ENCODE measurements around the gene ARMS2. TPM values are rescaled to one million over a fixed set of nuclear protein-coding genes. Genes with fewer than 3 reads are reported as not detected.

ARMS2 gene
- total and polyA plus RNA-seq, 12 donors, result 0.33 to 1.3 (median 0.94) TPM; not detected in 8

DNA sequence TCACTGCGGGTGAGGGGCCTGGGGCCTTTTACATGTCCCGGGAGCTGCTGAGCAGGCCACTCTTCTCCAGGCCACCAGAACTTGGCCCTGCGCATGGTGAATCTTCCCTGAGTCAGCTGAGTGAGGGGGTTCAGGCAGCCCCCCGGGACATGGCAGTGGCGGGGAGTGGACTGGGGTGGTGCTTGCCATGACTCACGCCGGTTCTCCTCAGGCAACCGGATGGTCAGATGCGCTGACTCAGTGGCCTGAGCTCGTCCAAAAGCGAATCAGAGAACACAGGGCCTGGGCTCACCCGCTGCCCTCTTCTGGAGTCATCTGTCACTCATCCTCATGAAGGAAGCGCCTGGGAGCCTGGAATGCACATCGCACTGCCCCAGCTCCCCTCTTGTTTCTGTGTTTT is 40.4 kb downstream of the ARMS2 start:
- DNase-seq (peak in 1 of 2 donors; percentile 32), ATAC-seq (peak in 2 of 8 donors; percentile 9 to 57)
- intact Hi-C loops (cut with DNase I), result loop anchor here in 3 of 10 donors (5.0 kb wide), 1 partner anchor 33 kb away; the partner anchor contains the start of gene HTRA1 (in 3 of the 3)

DNA sequence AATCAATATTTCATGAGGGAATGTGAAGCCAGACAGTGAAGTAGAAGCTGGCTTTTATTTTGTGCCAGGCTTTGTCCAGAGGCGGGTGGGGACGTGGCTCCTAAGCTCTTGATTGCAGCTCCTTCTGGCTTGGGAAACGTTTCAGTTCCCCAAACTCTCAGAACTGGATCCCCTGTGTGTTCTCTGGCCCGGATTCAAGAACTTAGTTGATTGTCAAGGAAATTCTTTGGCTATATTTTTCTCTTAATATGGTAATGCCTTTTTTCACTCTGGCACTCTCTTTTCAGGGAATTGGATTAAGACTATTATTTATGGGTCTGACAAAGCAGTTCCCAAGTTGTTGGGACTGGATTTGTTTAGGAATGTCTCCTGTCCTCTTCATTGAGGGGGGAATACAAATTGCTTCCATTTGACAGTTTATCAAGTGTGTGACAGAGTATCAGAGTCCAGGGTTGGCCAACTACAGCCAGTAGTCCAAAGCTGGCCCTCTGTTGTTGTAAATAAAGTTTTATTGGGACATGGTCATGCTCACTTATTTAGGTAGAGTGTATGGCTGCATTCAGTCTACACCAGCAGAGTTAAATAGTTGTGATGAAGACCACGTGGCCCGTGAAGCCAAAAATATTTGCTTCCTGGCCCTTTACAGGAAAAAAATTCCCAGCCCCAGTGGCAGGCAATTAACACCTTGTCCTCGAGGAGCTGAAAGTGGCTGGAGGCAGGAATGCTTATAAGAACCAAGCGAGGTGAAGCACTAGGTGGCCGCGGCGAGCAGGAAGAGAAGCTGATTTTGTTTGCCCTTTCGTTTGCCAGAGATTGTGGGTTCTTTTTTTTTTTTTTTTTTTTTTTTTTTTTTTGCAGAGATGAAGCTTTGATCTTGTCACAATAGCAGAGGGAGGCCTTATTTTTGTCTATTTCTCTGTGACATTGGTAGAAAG is 41.2 kb downstream of the ARMS2 start:
- ATAC-seq (peak in 3 of 8 donors; percentile 19 to 32 (median 25)), DNase-seq (peak in 1 of 2 donors; percentile 63)
- H3K27ac ChIP-seq, result peak overlapping the region in 8 of 10 donors; percentile 17 to 59 (median 42)
- H3K27me3 ChIP-seq, result no peaks in the 10 kb centered on the region
- H3K4me1 ChIP-seq, result peaks cover 6 to 78% (median 53%) of the 10 kb centered on the region in 9 donors
- 51 to 53% methylated on average over 12 of the region's 12 CpGs for WGBS, 2 donors
- intact Hi-C loops (cut with DNase I), result loop anchor here in 3 of 10 donors (5.0 kb wide), 1 partner anchor 33 kb away; the partner anchor contains the start of gene HTRA1 (in 3 of the 3)
- H3K9me3 ChIP-seq, result no peaks in the 10 kb centered on the region
- TF ChIP-seq, protein P1, sequence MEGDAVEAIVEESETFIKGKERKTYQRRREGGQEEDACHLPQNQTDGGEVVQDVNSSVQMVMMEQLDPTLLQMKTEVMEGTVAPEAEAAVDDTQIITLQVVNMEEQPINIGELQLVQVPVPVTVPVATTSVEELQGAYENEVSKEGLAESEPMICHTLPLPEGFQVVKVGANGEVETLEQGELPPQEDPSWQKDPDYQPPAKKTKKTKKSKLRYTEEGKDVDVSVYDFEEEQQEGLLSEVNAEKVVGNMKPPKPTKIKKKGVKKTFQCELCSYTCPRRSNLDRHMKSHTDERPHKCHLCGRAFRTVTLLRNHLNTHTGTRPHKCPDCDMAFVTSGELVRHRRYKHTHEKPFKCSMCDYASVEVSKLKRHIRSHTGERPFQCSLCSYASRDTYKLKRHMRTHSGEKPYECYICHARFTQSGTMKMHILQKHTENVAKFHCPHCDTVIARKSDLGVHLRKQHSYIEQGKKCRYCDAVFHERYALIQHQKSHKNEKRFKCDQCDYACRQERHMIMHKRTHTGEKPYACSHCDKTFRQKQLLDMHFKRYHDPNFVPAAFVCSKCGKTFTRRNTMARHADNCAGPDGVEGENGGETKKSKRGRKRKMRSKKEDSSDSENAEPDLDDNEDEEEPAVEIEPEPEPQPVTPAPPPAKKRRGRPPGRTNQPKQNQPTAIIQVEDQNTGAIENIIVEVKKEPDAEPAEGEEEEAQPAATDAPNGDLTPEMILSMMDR (IDR thresholded peaks at IDR 0.05), result no peak
- peaks cover 0 to 36% (median 0%) of the 10 kb centered on the region in 9 donors for H3K36me3 ChIP-seq
- no peak overlapping the region for H3K4me3 ChIP-seq

More for the DNA sequence above, 40.4 kb downstream of the ARMS2 start:
- Histone ChIP-seq H3K9me3 (no peaks in the 10 kb centered on the region), H3K4me1 (peaks cover 6 to 70% (median 45%) of the 10 kb centered on the region in 9 donors), H3K27me3 (no peaks in the 10 kb centered on the region), H3K4me3 (no peak overlapping the region), H3K36me3 (peaks cover 0 to 44% (median 0%) of the 10 kb centered on the region in 9 donors), H3K27ac (peak overlapping the region in 6 of 10 donors; percentile 18 to 59 (median 41))
- TF ChIP-seq, protein P1 (IDR thresholded peaks at IDR 0.05), result no peak
- 82 to 89% methylated on average over 14 of the region's 14 CpGs for WGBS, 2 donors

DNA sequence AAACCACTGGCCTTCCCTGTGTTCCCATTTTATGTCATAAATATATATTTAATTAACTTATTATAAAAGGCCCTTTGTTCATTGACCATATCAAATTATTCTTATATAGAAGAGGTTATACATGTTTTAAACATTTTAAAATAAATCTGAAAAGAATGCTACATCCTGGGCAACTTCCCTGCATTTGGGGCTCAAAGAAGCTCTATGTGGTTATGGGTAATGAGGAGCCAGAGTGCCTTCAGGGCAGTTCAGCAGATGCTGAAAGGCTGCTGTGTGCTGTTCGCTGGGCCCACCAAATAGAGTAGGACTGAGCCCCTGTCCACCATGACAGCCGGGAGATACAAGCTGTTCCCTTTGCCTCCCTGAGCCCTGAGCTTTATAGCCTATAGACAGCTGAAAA is 42.8 kb downstream of the ARMS2 start:
- peaks cover 6 to 79% (median 54%) of the 10 kb centered on the region in 9 donors for H3K4me1 ChIP-seq
- 97 to 99% methylated on average over 2 of the region's 2 CpGs for WGBS, 2 donors

More for the DNA sequence above, 42.8 kb downstream of the ARMS2 start:
- DNase-seq, result no peak
- Histone ChIP-seq H3K27me3 (no peaks in the 10 kb centered on the region), H3K36me3 (peaks cover 0 to 27% (median 0%) of the 10 kb centered on the region in 9 donors), H3K9me3 (no peaks in the 10 kb centered on the region), H3K27ac (no peak overlapping the region), H3K4me3 (no peak overlapping the region)
- intact Hi-C loops (cut with DNase I), result loop anchor here in 3 of 10 donors (5.0 kb wide), 1 partner anchor 35 kb away; the partner anchor contains the start of gene HTRA1 (in 3 of the 3)
- TF ChIP-seq, protein P1 (IDR thresholded peaks at IDR 0.05), result no peak
- no peak for ATAC-seq
